Keratinocyte (primary cell): ENCODE measurements around the gene CTU1. TPM values are rescaled to one million over a fixed set of nuclear protein-coding genes. Genes with fewer than 3 reads are reported as not detected.
A peak's percentile ranks its signal among the peaks of the same experiment; 100 is the strongest.

Experiments used
- DNase-seq: peaks from one replicate; pipeline ENCODE4 v3.0.0-alpha.2; 2011; ENCODE audit warnings: low read depth, missing footprints, low spot score
- FAIRE-seq: peaks from 2 replicates; lab custom pipeline; 2011; peaks lifted over from hg19 to GRCh38; lab: Jason Lieb, UNC
- H2AFZ ChIP-seq: 2 replicates; pipeline ENCODE4 v1.6.0; 2012; ENCODE audit warnings: low read length, control low read depth, inconsistent platforms; ENCODE audit not compliant: control insufficient read depth
- H3K27ac ChIP-seq: 2 replicates; pipeline ENCODE4 v1.5.1; 2011; ENCODE audit warnings: low read length; ENCODE audit not compliant: control insufficient read depth, insufficient read depth
- H3K27me3 ChIP-seq: 3 replicates; pipeline ENCODE4 v1.6.0; 2011; ENCODE audit warnings: low read length; ENCODE audit not compliant: control insufficient read depth, insufficient read depth; ENCODE audit errors: extremely low read depth
- H3K36me3 ChIP-seq, 2 experiments: 2 replicates in 1 of 2; 3 replicates in 1 of 2; pipeline ENCODE4 v1.5.1; 2011; ENCODE audit warnings: low read length in 2 of 2, mild to moderate bottlenecking in 1 of 2; ENCODE audit not compliant: control insufficient read depth in 2 of 2, insufficient read depth in 2 of 2; ENCODE audit errors: extremely low read depth in 1 of 2
- H3K4me1 ChIP-seq: 3 replicates; pipeline ENCODE4 v1.5.1; 2011; ENCODE audit warnings: low read length; ENCODE audit not compliant: control insufficient read depth, insufficient read depth; ENCODE audit errors: extremely low read depth
- H3K4me2 ChIP-seq: 3 replicates; pipeline ENCODE4 v1.6.0; 2011; ENCODE audit warnings: low read depth, low read length; ENCODE audit not compliant: control insufficient read depth, insufficient read depth; ENCODE audit errors: extremely low read depth
- H3K4me3 ChIP-seq, 3 experiments: fragments of 200-600 bp in 1 of 3; sonication (generic) in 1 of 3; 2 replicates in 2 of 3; 3 replicates in 1 of 3; pipeline ENCODE4 v1.5.1; 2011 to 2016; ENCODE audit warnings: low read length in 3 of 3, mild to moderate bottlenecking in 3 of 3, control low read depth in 2 of 3, inconsistent platforms in 1 of 3, low read depth in 1 of 3, mixed read lengths in 1 of 3, mixed run types in 1 of 3, moderate library complexity in 1 of 3; ENCODE audit not compliant: control insufficient read depth in 2 of 3, insufficient read depth in 2 of 3; ENCODE audit errors: extremely low read depth in 1 of 3
- H3K79me2 ChIP-seq: 2 replicates; pipeline ENCODE4 v1.6.0; 2012; ENCODE audit warnings: low read length; ENCODE audit not compliant: control insufficient read depth, insufficient read depth
- H3K9ac ChIP-seq: 3 replicates; pipeline ENCODE4 v1.6.0; 2011; ENCODE audit warnings: low read length; ENCODE audit not compliant: control insufficient read depth, insufficient read depth; ENCODE audit errors: extremely low read depth
- H3K9me1 ChIP-seq: 3 replicates; pipeline ENCODE4 v1.6.0; 2011; ENCODE audit warnings: low read length; ENCODE audit not compliant: control insufficient read depth, insufficient read depth; ENCODE audit errors: extremely low read depth
- H3K9me3 ChIP-seq: 2 replicates; pipeline ENCODE4 v1.5.1; 2012; ENCODE audit warnings: low read depth, low read length; ENCODE audit not compliant: control insufficient read depth
- H4K20me1 ChIP-seq: 3 replicates; pipeline ENCODE4 v1.6.0; 2011; ENCODE audit warnings: low read length; ENCODE audit not compliant: control insufficient read depth, insufficient read depth; ENCODE audit errors: extremely low read depth
- EZH2 ChIP-seq: IDR thresholded peaks from one replicate; pipeline ENCODE4 v1.6.1; 2012; ENCODE audit warnings: inconsistent platforms, mild to moderate bottlenecking, low read length, moderate library complexity
- dilution Hi-C: fragments of 300-500 bp; cut with MboI; formaldehyde crosslinking; loops from one replicate; pipeline ENCODE4 v1.7.0; 2020; ENCODE audit warnings: low sequenced_read_pairs; ENCODE audit not compliant: extremely low pct_ligation_motif_present
- polyA plus RNA-seq, 5 experiments: library from polyadenylated mRNA; depleted of rRNA in 3 of 5; stranded (reverse) in 3 of 5; stranded (forward) in 1 of 5; unstranded in 1 of 5; fragments of >200 nt; gene quantifications; 1 replicate in 1 of 5; 2 replicates in 3 of 5; 3 replicates in 1 of 5; pipeline versions ENCODE4 v1.2.1 to v1.2.3, GENCODE V29; 2011 to 2012; ENCODE audit warnings: missing spikeins in 2 of 5, low read depth in 1 of 5, low replicate concordance in 1 of 5
- TF ChIP-seq, protein P1 (sequence below), 3 experiments: IDR thresholded peaks in 1 of 3; conservative IDR thresholded peaks in 1 of 3; optimal IDR thresholded peaks in 1 of 3; 2 replicates in 2 of 3; 3 replicates in 1 of 3; pipeline versions ENCODE3 to v1.5.1; 2011; ENCODE audit warnings: low read length in 3 of 3, mild to moderate bottlenecking in 3 of 3, moderate library complexity in 2 of 3, control low read depth in 1 of 3, inconsistent platforms in 1 of 3; ENCODE audit not compliant: insufficient read depth in 2 of 3; ENCODE audit errors: extremely low read depth in 1 of 3

Gene CTU1
- polyA plus RNA-seq, 1 donor (not counting 4 experiments of a cell fraction or from before 2014, with no cell fraction given): 1.9 TPM

DNA sequence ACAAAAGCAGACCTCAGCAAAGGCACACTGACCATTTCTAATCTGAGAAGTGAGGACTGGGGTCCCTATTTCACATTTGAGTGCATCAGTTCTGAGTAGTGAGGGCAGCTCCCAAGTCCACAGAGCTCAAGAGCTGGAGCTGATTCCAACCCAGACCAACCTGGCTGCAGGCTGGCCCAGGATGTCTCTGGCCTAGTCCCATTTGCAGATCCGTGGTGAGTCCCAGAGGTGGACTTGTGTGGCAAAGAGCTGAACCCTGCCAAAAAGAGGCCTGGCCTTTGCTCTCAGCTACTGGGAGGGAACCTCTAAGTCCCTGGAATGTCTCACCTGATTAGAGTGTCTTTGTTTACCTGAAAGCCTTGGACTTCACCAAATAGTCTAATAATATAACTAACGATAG lies 48.5 kb upstream of the CTU1 start:
- TF ChIP-seq, protein P1, sequence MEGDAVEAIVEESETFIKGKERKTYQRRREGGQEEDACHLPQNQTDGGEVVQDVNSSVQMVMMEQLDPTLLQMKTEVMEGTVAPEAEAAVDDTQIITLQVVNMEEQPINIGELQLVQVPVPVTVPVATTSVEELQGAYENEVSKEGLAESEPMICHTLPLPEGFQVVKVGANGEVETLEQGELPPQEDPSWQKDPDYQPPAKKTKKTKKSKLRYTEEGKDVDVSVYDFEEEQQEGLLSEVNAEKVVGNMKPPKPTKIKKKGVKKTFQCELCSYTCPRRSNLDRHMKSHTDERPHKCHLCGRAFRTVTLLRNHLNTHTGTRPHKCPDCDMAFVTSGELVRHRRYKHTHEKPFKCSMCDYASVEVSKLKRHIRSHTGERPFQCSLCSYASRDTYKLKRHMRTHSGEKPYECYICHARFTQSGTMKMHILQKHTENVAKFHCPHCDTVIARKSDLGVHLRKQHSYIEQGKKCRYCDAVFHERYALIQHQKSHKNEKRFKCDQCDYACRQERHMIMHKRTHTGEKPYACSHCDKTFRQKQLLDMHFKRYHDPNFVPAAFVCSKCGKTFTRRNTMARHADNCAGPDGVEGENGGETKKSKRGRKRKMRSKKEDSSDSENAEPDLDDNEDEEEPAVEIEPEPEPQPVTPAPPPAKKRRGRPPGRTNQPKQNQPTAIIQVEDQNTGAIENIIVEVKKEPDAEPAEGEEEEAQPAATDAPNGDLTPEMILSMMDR (optimal IDR thresholded peaks at IDR 0.05 in 1 of 3, IDR thresholded peaks at IDR 0.05 in 1 of 3, conservative IDR thresholded peaks at IDR 0.05 in 1 of 3; ENCODE audit: extremely low read depth in 1 of 3, insufficient read depth in 2 of 3, low read length in 3 of 3): no peak
- TF ChIP-seq EZH2: no peak
- no peak overlapping the region for H3K9ac ChIP-seq
- no peak overlapping the region for H3K4me2 ChIP-seq
- H3K27me3 ChIP-seq: peaks cover 15% of the 10 kb centered on the region
- no peak overlapping the region for H3K27ac ChIP-seq
- H2AFZ ChIP-seq: no peak overlapping the region
- no peaks in the 10 kb centered on the region for H3K36me3 ChIP-seq
- FAIRE-seq (no peak), DNase-seq (no peak)
- no peaks in the 10 kb centered on the region for H4K20me1 ChIP-seq
- no peaks in the 10 kb centered on the region for H3K9me3 ChIP-seq
- dilution Hi-C loops: no loop called here
- H3K4me1 ChIP-seq: no peaks in the 10 kb centered on the region
- no peaks in the 10 kb centered on the region for H3K79me2 ChIP-seq
- no peak overlapping the region for H3K4me3 ChIP-seq
- H3K9me1 ChIP-seq: no peaks in the 10 kb centered on the region

DNA sequence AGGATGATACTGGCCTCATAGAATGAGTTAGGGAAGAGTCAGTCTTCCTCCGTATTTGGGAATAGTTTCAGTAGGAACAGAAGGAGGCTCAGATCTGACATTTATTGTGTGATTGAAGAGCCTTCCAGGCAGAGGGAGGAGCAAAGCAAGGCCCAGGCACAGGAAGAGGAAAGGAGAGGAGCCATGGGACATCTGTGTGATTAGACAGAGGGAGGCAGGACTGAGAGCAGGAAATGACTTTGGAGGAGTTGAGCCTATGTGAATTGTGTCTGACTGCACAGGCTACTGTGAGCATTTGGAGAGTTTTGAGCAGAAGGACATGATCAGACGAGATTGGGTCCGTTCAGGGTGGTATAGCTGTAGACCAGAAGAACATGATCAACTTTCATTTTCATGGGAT lies 42.4 kb upstream of the CTU1 start:
- no peak overlapping the region for H3K9ac ChIP-seq
- H3K27me3 ChIP-seq: no peaks in the 10 kb centered on the region
- dilution Hi-C loops: no loop called here
- no peaks in the 10 kb centered on the region for H3K36me3 ChIP-seq
- no peaks in the 10 kb centered on the region for H3K79me2 ChIP-seq
- TF ChIP-seq EZH2: no peak
- TF ChIP-seq, protein P1 (optimal IDR thresholded peaks at IDR 0.05 in 1 of 3, IDR thresholded peaks at IDR 0.05 in 1 of 3, conservative IDR thresholded peaks at IDR 0.05 in 1 of 3; ENCODE audit: extremely low read depth in 1 of 3, insufficient read depth in 2 of 3, low read length in 3 of 3): no peak
- H2AFZ ChIP-seq: no peak overlapping the region
- H3K4me1 ChIP-seq: no peaks in the 10 kb centered on the region
- no peak overlapping the region for H3K4me3 ChIP-seq
- H4K20me1 ChIP-seq: no peaks in the 10 kb centered on the region
- H3K9me3 ChIP-seq: no peaks in the 10 kb centered on the region
- FAIRE-seq (peak; percentile 56), DNase-seq (no peak)
- no peaks in the 10 kb centered on the region for H3K9me1 ChIP-seq
- H3K27ac ChIP-seq: no peak overlapping the region
- no peak overlapping the region for H3K4me2 ChIP-seq
